Stimulated activated CD8-positive, alpha-beta memory T cell treated with anti-CD3 and anti-CD28 coated beads, Interleukin-15, amount 100 ng/mL, for 4 hours (primary cell): ENCODE data around the gene LITAFD.
"Not testable (repeated sequence)": the region's sequence is repeated elsewhere in the genome, so short reads cannot be mapped to it uniquely, and the experiment has no call there.

Source experiments
- DNase-seq, 2 donors: peaks; one replicate each; pipeline ENCODE4 v3.0.0-alpha.2; 2020; ENCODE audit warnings: low read depth in 2 of 2

Gene LITAFD

GRCh38 chr16:8855972-8856371 is 26.2 kb upstream of the LITAFD start:
- no peak for DNase-seq

- DNase-seq = no peak
These were observed 22.9 kb upstream of the LITAFD start for GRCh38 chr16:8858994-8859912.

- no peak for DNase-seq
These were observed 22.0 kb upstream of the LITAFD start for GRCh38 chr16:8859913-8860881.

GRCh38 chr16:8861563-8862308 is 20.4 kb upstream of the LITAFD start:
- no peak for DNase-seq

GRCh38 chr16:8862309-8863130 is 19.6 kb upstream of the LITAFD start:
- DNase-seq = no peak

- DNase-seq = no peak
These were observed 18.3 kb upstream of the LITAFD start for GRCh38 chr16:8863594-8864424.

GRCh38 chr16:8864480-8865110 is 17.6 kb upstream of the LITAFD start:
- DNase-seq = no peak

- DNase-seq = no peak
These were observed 16.8 kb upstream of the LITAFD start for GRCh38 chr16:8865145-8865882.

GRCh38 chr16:8866118-8866883 is 15.8 kb upstream of the LITAFD start:
- DNase-seq = no peak

GRCh38 chr16:8866884-8867215 is 15.3 kb upstream of the LITAFD start:
- no peak for DNase-seq

GRCh38 chr16:8867216-8867931 is 14.8 kb upstream of the LITAFD start:
- no peak for DNase-seq

GRCh38 chr16:8867932-8868415 is 14.2 kb upstream of the LITAFD start:
- DNase-seq = peak in 1 of 2 donors; percentile 19

- DNase-seq = peak; percentile 56 to 67
These were observed 13.5 kb upstream of the LITAFD start, which contains the start of gene CARHSP1 for GRCh38 chr16:8868416-8869211. TSS of gene CARHSP1 (minus strand) at chr16:8869006. CDS start at chr16:8859328, 9,678 bp downstream.

- no peak for DNase-seq
These were observed 12.8 kb upstream of the LITAFD start for GRCh38 chr16:8869212-8869987.

GRCh38 chr16:8869988-8870241 is 12.2 kb upstream of the LITAFD start:
- not testable (repeated sequence) for DNase-seq

GRCh38 chr16:8872071-8872470 is 10.1 kb upstream of the LITAFD start:
- no peak for DNase-seq
